GM19463 (cell line): ENCODE results near the gene LAMA5.

ENCODE experiments used
- ATAC-seq: cut with Tn5 transposase; IDR thresholded peaks from one replicate; pipeline ENCODE4 v1.9.1; 2021; ENCODE audit warnings: mild to moderate bottlenecking, moderate library complexity; ENCODE audit not compliant: unreplicated experiment

LAMA5 gene

GRCh38 chr20:62293111-62293784, 73.9 kb downstream of the LAMA5 start:
- ATAC-seq = no peak

GRCh38 chr20:62292108-62292507, 75.0 kb downstream of the LAMA5 start:
- no peak for ATAC-seq

DNA sequence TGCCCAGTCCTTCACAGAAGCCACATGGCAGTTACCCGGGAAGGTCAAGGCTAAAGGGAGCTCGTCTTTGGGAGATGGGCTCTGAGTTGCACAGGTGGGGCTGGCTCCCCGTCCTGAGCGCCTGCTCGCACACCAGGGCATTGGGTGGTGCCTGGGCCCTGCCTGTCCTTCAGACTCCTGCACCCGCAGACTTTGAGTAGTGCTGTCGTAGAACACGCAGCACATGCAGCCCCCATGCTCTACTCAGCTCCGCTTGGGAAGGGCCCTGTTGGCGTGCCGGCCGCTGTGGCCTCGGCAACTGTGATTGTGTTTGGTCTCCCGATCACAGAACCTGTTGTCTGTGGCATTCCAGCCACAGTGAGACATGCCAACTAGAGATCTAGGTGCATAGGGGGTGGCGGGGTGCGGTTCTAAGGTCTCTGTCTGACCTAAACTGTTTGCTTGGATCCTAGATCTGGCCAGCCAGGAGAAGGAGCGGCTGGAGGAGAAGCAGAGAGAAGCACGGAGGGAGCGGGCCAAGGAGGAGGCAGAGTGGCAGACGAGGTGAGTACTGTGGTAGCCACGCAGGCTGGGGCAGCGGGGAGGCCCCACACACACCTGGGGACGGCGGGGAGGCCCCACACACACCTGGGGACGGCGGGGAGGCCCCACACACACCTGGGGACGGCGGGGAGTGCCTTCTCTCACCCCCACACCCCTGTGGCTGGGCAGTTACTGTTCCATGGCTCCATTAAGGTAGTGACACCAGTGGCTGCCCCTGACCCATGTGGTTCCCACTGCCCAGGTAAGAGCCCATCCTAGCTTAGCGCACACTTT, 75.7 kb downstream of the LAMA5 start:
- ATAC-seq = no peak

DNA sequence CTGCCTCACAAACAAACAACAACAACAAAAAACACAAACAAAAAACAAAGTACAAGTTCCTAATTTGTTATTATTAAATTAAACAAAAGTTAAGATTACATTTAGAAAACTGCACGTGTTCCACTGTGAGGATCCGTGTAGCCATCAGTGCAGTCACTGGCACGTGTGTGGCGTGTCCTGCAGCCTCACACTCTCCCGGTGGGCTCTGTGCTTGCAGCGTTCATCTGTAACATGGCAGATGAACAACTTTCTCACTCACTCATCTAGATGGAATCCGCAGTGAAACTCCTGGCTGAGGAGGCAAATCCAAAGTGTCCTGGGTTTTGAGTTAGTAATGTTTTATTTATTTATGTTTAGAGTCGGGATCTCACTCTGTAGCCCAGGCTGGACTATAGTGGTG, 77.2 kb downstream of the LAMA5 start:
- no peak for ATAC-seq

GRCh38 chr20:62289131-62289530, 78.0 kb downstream of the LAMA5 start:
- no peak for ATAC-seq

- no peak for ATAC-seq
These were observed 78.5 kb downstream of the LAMA5 start for GRCh38 chr20:62288535-62289105.

GRCh38 chr20:62287759-62288534, 79.2 kb downstream of the LAMA5 start:
- ATAC-seq = no peak

GRCh38 chr20:62287129-62287528, 80.0 kb downstream of the LAMA5 start:
- no peak for ATAC-seq

- ATAC-seq = no peak
These were observed 80.5 kb downstream of the LAMA5 start for GRCh38 chr20:62286493-62287064.

DNA sequence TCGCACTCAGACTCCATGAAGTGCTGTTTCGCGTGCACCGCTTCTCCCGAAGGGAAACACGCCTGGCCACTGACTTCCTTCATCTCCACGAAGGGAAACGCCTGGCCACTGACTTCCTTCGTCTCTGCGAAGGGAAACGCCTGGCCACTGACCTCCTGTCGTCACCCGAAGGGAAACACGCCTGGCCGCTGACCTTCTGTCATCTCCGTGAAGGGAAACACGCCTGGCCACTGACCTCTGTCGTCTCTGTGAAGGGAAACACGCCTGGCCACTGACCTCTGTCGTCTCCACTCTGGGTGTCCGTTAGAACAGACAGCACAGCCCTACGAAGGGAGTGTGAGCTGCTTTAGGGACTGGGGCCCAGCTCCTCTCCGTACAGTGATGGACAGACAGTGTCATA, 81.4 kb downstream of the LAMA5 start:
- no peak for ATAC-seq

DNA sequence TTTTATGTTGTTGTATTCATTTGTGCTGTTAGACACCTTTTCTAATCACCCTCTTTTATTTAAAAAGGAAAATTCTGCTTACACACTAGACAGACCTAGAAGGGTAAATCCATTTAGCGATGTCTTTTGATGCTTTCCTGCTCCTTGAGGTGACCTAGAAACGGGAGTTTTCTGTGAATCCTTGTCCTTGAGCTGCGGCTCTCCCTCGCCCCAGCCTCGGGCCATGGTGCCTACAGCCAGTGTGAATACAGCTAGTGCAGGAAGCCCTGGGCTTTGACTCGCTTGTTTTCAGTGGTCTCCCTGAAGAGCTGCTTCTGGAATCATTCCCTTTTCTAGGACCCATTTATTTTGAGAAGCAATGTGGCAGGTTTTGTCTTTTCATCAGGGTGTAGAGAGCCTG, 82.0 kb downstream of the LAMA5 start:
- ATAC-seq = no peak

DNA sequence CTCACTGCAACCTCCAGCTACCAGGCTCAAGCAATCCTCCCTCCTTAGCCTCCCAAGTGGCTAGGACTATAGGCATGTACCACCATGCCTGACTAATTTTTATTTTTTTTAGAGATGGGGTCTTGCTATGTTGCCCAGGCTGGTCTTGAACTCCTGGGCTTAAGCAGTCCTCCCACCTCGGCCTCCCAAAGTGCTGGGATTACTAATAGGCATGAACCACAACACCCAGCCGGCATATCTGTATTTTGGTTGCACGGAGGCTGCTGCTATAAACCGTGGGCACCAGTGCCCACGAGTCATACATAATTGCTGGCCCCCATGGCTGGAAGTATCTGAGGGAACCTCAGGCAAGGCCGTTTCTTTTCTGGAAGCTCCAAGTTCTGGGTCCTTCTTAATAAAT, 82.7 kb downstream of the LAMA5 start:
- ATAC-seq = no peak

GRCh38 chr20:62282877-62283503, 84.1 kb downstream of the LAMA5 start:
- no peak for ATAC-seq

- ATAC-seq = no peak
These were observed 85.0 kb downstream of the LAMA5 start for GRCh38 chr20:62282103-62282502.

GRCh38 chr20:62281161-62281933, 85.8 kb downstream of the LAMA5 start:
- ATAC-seq = no peak

- ATAC-seq = no peak
These were observed 86.8 kb downstream of the LAMA5 start for GRCh38 chr20:62280303-62280702.

DNA sequence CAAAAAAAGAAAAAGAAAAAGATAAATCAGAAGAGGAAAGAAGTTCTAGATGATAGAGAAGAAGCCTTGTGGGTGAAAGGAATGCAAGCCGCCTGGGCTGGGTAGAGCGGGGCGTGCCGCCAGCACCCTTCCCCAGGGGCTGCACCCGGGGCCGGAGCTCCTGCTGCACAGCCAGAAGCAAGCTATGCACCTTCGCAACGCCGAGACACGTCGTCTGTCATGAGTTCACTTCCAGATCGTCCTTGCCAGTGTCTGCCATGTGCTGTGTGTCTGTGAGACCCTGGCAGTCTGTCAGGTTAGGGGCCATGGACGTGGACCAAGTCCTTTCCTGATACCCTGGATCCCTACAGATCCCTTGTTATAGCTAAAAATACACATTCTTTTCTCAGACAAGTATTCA, 89.9 kb downstream of the LAMA5 start:
- no peak for ATAC-seq

GRCh38 chr20:62276439-62276838, 90.7 kb downstream of the LAMA5 start:
- no peak for ATAC-seq

GRCh38 chr20:62275219-62275618, 91.9 kb downstream of the LAMA5 start:
- ATAC-seq = no peak
